Fibroblast of the conjunctiva (primary cell): Measurements from ENCODE around the gene ESPL1.
"Not testable (repeated sequence)": the region's sequence is repeated elsewhere in the genome, so short reads cannot be mapped to it uniquely, and the experiment has no call there.

ENCODE experiments used
- DNase-seq: peaks from one replicate; pipeline ENCODE4 v3.0.0-alpha.2; 2010; ENCODE audit warnings: low read depth

ESPL1 gene

DNA sequence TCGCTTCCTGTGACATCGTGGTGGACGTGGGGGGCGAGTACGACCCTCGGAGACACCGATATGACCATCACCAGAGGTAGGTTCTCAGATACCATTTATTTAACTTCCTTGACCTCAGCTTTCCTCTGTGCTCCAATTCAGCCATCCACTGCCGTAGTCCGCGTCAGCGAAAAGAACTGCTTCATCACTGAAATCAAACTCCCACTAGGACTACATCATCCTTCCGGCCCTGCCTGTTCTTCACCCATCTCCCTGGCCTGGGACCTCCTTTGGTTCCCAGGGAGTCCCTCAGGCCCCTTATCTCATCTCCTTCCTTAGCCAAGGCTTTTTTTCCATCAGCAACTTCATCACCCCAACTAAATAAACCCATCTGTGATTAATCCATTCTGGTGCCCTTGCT, 32.1 kb downstream of the ESPL1 start:
- DNase-seq = no peak

GRCh38 chr12:53302903-53303302, 34.8 kb downstream of the ESPL1 start:
- no peak for DNase-seq

GRCh38 chr12:53306826-53307225, 38.7 kb downstream of the ESPL1 start:
- no peak for DNase-seq

GRCh38 chr12:53308276-53308675, 40.2 kb downstream of the ESPL1 start:
- DNase-seq = no peak

DNA sequence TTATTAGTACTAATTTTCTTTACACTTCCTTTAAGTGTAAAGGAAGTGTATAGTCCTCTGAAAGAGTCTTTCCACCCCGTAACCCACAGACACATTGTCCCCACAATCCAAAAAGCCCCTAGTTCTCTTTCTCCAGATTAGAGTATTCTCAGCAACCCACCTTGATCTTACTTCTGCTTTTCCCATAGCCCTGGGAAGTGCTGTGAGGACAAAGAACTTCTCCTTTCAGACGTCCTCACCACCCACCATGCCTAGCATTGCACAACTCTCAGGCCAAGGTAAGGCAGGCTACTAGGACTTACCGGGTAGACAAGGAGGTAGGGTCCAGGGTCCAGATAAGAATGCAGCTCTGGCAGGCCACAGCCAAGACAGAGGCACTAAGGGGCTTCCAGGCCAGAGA, 45.9 kb downstream of the ESPL1 start:
- no peak for DNase-seq

DNA sequence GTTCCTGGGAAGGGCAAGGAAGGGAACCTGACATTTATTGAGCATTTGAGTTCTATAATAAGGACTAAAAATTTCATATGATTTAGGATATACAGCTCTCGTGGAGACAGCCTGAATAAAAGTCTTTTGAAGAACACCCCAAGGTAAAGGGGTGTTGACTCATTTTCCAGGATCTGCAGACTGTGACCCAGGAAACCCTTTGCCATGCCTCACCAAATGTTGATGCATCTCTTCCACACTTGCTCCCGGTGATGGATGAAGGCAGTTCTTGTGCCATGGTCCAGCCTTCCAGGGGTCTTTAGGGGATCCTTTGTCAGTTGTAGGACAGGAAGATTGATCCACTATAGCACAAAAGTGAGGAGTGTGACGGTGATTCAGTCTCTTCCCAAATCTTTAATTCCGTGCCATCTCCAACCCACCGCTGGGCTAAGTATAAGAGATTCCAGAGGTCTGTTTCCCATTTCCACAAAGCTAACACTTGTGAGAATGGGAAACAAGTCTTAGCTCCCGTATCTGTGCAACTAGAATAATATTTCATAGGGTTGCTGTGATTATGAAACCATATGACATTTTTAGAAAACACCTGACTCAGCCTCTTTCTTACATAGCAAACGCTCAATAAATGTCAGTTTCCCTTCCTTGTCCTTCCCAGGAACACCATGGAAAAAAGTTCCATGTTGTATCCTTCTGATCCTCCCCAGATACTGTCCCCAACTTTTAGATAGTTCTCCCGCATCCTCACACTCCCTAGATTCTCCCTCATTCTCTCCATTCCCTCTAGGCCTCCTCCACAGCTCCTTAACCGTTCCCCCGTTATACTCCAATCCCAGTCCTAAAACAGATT, 52.5 kb downstream of the ESPL1 start:
- no peak for DNase-seq

GRCh38 chr12:53324113-53324778, 56.1 kb downstream of the ESPL1 start:
- DNase-seq = no peak

DNA sequence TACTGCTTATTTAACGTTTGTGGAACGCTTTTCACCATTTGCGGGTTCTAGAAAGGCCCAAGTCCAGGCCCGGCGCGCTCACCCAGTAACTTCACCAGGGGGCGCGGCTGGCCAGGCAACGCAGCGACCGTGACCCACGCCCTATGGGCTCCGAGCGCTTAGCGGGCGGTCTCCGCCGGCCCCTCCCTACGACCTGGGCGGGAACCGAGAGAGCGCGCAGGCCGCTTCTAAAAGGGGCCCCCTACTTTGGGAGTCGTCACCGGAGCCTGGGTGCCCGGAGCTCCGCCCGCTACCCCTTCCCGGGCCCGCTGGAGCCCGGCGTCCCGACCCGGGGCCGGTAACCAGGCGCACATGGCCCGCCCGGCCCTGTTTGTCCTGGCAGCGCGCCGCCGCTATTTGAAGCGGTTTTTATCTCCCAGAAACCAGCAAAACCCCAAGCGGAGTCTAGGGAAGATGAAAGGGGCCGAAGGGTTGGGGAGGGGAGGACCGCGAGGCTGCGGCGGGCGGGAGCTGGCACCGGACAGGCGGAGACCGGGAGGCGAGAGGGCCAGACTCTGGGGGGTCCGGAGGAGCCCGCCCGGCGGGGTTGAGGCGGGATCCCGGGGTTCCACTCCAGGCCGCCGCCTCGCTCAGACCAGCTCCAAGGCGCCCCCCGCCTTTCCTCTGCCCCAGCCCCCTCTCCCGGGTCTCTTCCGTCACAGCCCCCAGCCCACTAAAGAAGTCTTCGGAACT, 56.8 kb downstream of the ESPL1 start:
- DNase-seq = peak; percentile 92

GRCh38 chr12:53325511-53326061, 57.5 kb downstream of the ESPL1 start:
- DNase-seq = no peak

DNA sequence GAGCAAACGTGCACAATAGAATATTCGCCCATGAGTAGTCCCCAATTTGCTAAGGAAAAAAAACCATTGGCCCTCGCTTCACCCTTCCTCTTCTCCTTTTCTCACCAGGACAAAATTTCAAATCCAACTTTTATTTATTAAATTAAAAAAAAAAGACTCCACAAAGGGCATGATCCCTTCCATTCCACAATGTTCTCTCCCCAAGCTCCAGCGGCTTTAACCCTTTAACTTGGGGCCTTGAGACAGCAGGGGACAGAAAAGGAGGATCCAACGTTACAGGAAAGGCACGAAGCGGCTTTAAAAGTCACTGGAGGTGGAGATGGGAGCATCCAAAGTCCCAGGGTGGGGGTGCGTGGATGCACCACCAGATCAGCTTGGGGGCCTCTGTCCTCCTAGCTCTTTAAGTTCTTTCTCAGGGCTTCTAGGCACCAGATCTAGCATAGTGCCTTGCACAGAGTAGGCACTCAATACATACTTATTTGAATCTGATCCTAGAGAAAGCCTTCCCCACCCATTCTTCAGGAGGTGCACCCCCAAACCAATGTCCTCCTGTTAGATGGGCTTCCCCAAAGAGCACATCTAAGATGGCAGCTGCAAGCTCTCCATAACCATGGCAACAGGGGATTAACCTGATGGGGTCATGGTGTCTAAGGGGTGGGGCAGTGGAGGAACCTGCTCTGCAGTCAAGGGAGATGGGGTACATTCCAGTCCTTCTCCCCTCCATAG, 58.5 kb downstream of the ESPL1 start:
- no peak for DNase-seq

DNA sequence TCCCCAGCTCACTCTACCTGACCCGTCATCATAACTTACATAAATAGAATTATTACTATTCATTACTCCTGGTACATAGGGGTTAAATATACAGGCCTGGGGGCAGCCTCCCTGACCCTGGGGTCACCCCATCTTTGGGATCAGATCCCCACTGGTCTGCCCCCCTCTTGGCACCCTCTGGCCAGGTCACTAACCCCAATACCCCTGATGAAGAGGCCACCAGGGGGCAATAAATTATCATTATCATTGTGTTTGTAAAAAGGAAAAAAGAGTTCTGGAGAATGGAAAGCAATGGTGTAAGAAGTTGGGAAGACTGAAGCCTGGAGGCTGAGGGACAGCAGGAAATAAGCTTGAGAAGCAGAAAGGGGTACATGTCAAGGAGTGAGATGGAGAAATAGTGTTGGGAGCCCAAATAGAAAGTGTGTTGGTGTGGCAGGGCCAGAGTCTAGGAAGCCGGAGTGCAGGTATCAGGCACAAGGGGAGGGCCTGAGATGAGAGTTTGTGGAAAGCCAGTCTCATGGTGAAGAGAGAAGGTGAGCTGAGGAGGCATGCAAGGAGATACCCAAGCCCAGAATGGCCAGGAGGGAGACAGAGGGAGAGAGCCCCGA, 59.4 kb downstream of the ESPL1 start:
- no peak for DNase-seq

DNA sequence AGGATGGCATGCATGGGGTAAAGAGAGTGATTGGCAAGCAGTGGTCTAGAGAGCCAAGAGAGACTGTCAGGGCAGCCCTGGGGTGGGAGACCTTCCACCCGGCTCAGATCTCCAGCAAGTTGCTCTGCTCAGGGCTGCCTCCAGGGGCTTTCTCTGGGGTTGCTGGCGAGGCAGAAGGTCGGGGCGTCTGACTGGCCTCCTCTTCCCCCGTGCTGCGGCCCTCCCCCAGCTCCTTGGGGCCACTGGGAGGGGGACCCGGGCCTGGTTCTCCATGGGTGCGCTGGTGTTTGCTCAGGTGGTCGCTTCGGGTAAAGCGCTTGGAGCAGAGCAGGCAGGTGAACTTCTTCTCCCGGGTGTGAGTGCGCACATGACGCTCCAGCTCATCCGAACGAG, 59.9 kb downstream of the ESPL1 start:
- DNase-seq = no peak

GRCh38 chr12:53330671-53331070, 62.6 kb downstream of the ESPL1 start:
- DNase-seq = no peak

GRCh38 chr12:53332339-53332738, 64.2 kb downstream of the ESPL1 start:
- DNase-seq = not testable (repeated sequence)

DNA sequence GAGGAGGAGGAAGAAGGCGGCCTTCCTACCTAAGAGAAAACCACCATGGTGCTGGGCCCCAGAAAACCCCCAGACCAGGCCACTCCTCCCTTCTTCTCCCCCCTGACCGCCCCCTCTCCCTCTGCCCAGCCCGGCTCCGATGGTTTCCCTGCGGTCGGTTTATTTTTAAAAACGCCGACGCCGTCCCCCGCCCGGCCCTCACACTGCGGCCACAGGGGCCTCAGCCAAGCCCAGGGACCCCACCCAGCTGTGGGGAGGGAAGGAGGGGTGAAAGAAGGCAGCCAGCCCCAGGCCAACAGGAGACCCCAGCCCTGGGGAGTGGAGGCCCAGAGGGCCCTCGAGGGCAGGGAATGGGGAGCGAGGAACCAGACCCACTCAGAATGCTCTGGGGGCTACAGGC, 64.6 kb downstream of the ESPL1 start:
- DNase-seq = no peak

DNA sequence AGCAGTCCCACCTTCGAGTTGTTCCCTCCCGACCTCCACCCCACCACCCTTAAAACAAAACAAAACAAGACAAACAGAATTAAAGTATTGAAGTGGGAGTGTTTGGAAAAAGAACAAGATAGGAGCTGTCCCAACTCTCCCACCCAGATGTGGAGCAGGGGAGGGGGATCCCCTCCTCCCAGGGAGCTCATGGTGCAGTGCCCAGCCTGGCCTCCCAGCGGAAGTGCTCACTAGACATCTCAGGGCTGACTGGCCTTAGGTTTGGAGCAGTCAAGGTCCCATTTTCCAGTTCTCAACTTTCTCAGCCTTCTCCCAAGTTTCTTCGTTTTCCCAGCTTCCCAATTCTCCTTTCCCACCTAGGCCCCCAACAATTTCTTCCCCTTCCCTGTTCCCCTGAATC, 65.2 kb downstream of the ESPL1 start:
- no peak for DNase-seq

GRCh38 chr12:53333845-53334244, 65.7 kb downstream of the ESPL1 start:
- no peak for DNase-seq

DNA sequence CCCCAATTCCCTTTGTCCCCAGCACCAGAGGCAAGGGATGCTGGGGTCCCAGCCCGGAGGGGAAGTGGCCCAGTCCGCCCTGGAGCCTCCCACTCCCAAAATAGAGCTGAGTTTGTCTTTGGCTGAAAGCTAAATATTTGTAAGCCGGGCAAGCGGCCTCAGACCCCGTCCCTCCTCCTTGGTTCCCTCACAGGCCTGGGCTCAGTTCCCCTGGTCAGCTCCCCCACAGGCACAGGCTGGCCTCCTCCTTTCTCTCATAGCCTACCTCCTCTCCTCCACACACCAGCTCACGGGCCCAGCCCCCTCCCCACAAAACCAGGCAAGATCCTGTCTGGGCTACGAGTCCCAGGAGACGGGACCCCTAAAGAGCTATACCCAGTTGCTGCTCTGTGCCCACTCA, 66.7 kb downstream of the ESPL1 start:
- DNase-seq = no peak

- no peak for DNase-seq
Observed at GRCh38 chr12:53336181-53336681, 68.1 kb downstream of the ESPL1 start, which contains the start of gene SP7. SP7 (minus strand) TSS chr12:53336354; CDS start chr12:53335646, 708 bp downstream.

GRCh38 chr12:53338017-53338416, 69.9 kb downstream of the ESPL1 start:
- no peak for DNase-seq

- DNase-seq = no peak
Observed at GRCh38 chr12:53338916-53339315, 70.8 kb downstream of the ESPL1 start.
